H7 (cell line): ENCODE results near the gene APH1B. TPM values are rescaled to one million over a fixed set of nuclear protein-coding genes. Genes with fewer than 3 reads are reported as not detected.
A peak's percentile ranks its signal among the peaks of the same experiment; 100 is the strongest.
"Not testable (repeated sequence)": the region's sequence is repeated elsewhere in the genome, so short reads cannot be mapped to it uniquely, and the experiment has no call there.

Experiments used
- DNase-seq: peaks from one replicate; pipeline ENCODE4 v3.0.0; 2012
- H3K27me3 ChIP-seq: 2 replicates; pipeline ENCODE4 v1.6.0; 2011; ENCODE audit warnings: mild to moderate bottlenecking, low read length; ENCODE audit not compliant: control insufficient read depth, insufficient read depth
- H3K36me3 ChIP-seq: replicated peaks from 2 replicates; pipeline ENCODE4 v1.5.1; 2011; ENCODE audit warnings: low read length; ENCODE audit not compliant: control insufficient read depth, insufficient read depth
- H3K4me3 ChIP-seq: 2 replicates; pipeline ENCODE4 v1.5.1; 2011; ENCODE audit warnings: low read depth, mild to moderate bottlenecking, control low read depth, low read length, moderate library complexity; ENCODE audit not compliant: insufficient read depth
- total RNA-seq: library from RNA; depleted of rRNA; stranded (reverse); fragments of >200 nt; shearing (Covaris generic); gene quantifications from 2 replicates; pipeline ENCODE4 v1.2.3, GENCODE V29; 2014

APH1B gene
- total RNA-seq, 1 experiment from 2014 or later = 5.8 TPM

GRCh38 chr15:63339836-63340235 is 62.4 kb downstream of the APH1B start:
- H3K36me3 ChIP-seq = no peaks in the 10 kb centered on the region
- no peak overlapping the region for H3K4me3 ChIP-seq
- peak; percentile 67 for DNase-seq
- no peaks in the 10 kb centered on the region for H3K27me3 ChIP-seq

- peak; percentile 65 for DNase-seq
- Histone ChIP-seq H3K36me3 (no peaks in the 10 kb centered on the region), H3K27me3 (no peaks in the 10 kb centered on the region), H3K4me3 (no peak overlapping the region)
Observed at GRCh38 chr15:63340353-63340752, 62.9 kb downstream of the APH1B start.

GRCh38 chr15:63340878-63341277 is 63.5 kb downstream of the APH1B start:
- DNase-seq = no peak
- H3K4me3 ChIP-seq = no peak overlapping the region
- no peaks in the 10 kb centered on the region for H3K27me3 ChIP-seq
- no peaks in the 10 kb centered on the region for H3K36me3 ChIP-seq

GRCh38 chr15:63341898-63342297 is 64.5 kb downstream of the APH1B start:
- H3K4me3 ChIP-seq = no peak overlapping the region
- H3K27me3 ChIP-seq = no peaks in the 10 kb centered on the region
- no peak for DNase-seq
- H3K36me3 ChIP-seq = no peaks in the 10 kb centered on the region

GRCh38 chr15:63342996-63343562 is 65.7 kb downstream of the APH1B start:
- not testable (repeated sequence) for DNase-seq, H3K27me3 ChIP-seq, H3K4me3 ChIP-seq, H3K36me3 ChIP-seq

GRCh38 chr15:63344731-63345390 is 67.5 kb downstream of the APH1B start:
- Histone ChIP-seq H3K27me3 (no peaks in the 10 kb centered on the region), H3K4me3 (no peak overlapping the region), H3K36me3 (no peaks in the 10 kb centered on the region)
- no peak for DNase-seq

GRCh38 chr15:63345391-63345752 is 68.0 kb downstream of the APH1B start:
- H3K27me3 ChIP-seq = no peaks in the 10 kb centered on the region
- H3K4me3 ChIP-seq = no peak overlapping the region
- H3K36me3 ChIP-seq = no peaks in the 10 kb centered on the region
- no peak for DNase-seq

GRCh38 chr15:63347074-63347857 is 69.9 kb downstream of the APH1B start:
- Histone ChIP-seq H3K27me3 (no peaks in the 10 kb centered on the region), H3K36me3 (no peaks in the 10 kb centered on the region), H3K4me3 (no peak overlapping the region)
- no peak for DNase-seq

- H3K4me3 ChIP-seq = no peak overlapping the region
- no peaks in the 10 kb centered on the region for H3K36me3 ChIP-seq
- H3K27me3 ChIP-seq = no peaks in the 10 kb centered on the region
- DNase-seq = no peak
Observed at GRCh38 chr15:63348392-63348791, 71.0 kb downstream of the APH1B start.

GRCh38 chr15:63349156-63349555 is 71.8 kb downstream of the APH1B start:
- Histone ChIP-seq H3K36me3 (no peaks in the 10 kb centered on the region), H3K4me3 (no peak overlapping the region), H3K27me3 (no peaks in the 10 kb centered on the region)
- DNase-seq = no peak

GRCh38 chr15:63349621-63350020 is 72.2 kb downstream of the APH1B start:
- no peak for DNase-seq
- H3K27me3 ChIP-seq = no peaks in the 10 kb centered on the region

GRCh38 chr15:63350178-63350621 is 72.8 kb downstream of the APH1B start:
- Histone ChIP-seq H3K36me3 (no peaks in the 10 kb centered on the region), H3K27me3 (no peaks in the 10 kb centered on the region), H3K4me3 (no peak overlapping the region)
- DNase-seq = no peak

More at GRCh38 chr15:63349621-63350020, 72.2 kb downstream of the APH1B start:
- Histone ChIP-seq H3K4me3 (no peak overlapping the region), H3K36me3 (no peaks in the 10 kb centered on the region)

- no peak overlapping the region for H3K4me3 ChIP-seq
- no peak for DNase-seq
- no peaks in the 10 kb centered on the region for H3K27me3 ChIP-seq
- no peaks in the 10 kb centered on the region for H3K36me3 ChIP-seq
Observed at GRCh38 chr15:63351170-63351569, 73.8 kb downstream of the APH1B start.

GRCh38 chr15:63352808-63353207 is 75.4 kb downstream of the APH1B start:
- Histone ChIP-seq H3K36me3 (no peaks in the 10 kb centered on the region), H3K4me3 (no peak overlapping the region), H3K27me3 (no peaks in the 10 kb centered on the region)
- DNase-seq = no peak

- Histone ChIP-seq H3K36me3 (no peaks in the 10 kb centered on the region), H3K27me3 (no peaks in the 10 kb centered on the region), H3K4me3 (no peak overlapping the region)
- DNase-seq = no peak
Observed at GRCh38 chr15:63353261-63353660, 75.9 kb downstream of the APH1B start.
